NCI-H2227 (cell line): ENCODE data around the gene ITGA11.

Experiments
- DNase-seq: peaks from one replicate; lab custom pipeline; 2025; ENCODE audit not compliant: unreplicated experiment; lab: John Stamatoyannopoulos, UW

The ITGA11 gene

GRCh38 chr15:68275165-68275746 lies 156.7 kb downstream of the ITGA11 start:
- DNase-seq = no peak

- no peak for DNase-seq
Observed at GRCh38 chr15:68274201-68274848, 157.6 kb downstream of the ITGA11 start.

GRCh38 chr15:68272721-68273271 lies 159.2 kb downstream of the ITGA11 start:
- DNase-seq = no peak

- peak; percentile 42 for DNase-seq
Observed at GRCh38 chr15:68271854-68272471, 160.0 kb downstream of the ITGA11 start.

GRCh38 chr15:68268405-68268804 lies 163.6 kb downstream of the ITGA11 start:
- no peak for DNase-seq

GRCh38 chr15:68265674-68266073 lies 166.3 kb downstream of the ITGA11 start:
- DNase-seq = no peak

GRCh38 chr15:68265081-68265480 lies 166.9 kb downstream of the ITGA11 start:
- no peak for DNase-seq

- DNase-seq = no peak
Observed at GRCh38 chr15:68264282-68264681, 167.7 kb downstream of the ITGA11 start.

- DNase-seq = no peak
Observed at GRCh38 chr15:68262514-68263356, 169.2 kb downstream of the ITGA11 start.

- no peak for DNase-seq
Observed at GRCh38 chr15:68261980-68262379, 170.0 kb downstream of the ITGA11 start.

GRCh38 chr15:68261241-68261640 lies 170.7 kb downstream of the ITGA11 start:
- DNase-seq = no peak

GRCh38 chr15:68259883-68260282 lies 172.1 kb downstream of the ITGA11 start:
- DNase-seq = no peak

- DNase-seq = no peak
Observed at GRCh38 chr15:68258692-68259091, 173.3 kb downstream of the ITGA11 start.

GRCh38 chr15:68256675-68257450 lies 175.1 kb downstream of the ITGA11 start:
- peak; percentile 94 for DNase-seq

GRCh38 chr15:68252925-68253534 lies 178.9 kb downstream of the ITGA11 start:
- DNase-seq = peak; percentile 78

GRCh38 chr15:68249058-68249713 lies 182.8 kb downstream of the ITGA11 start:
- no peak for DNase-seq
